Muscle layer of colon (tissue), 2 donors: ENCODE measurements around the gene EIF3B.
"Not testable (repeated sequence)": the region's sequence is repeated elsewhere in the genome, so short reads cannot be mapped to it uniquely, and the experiment has no call there.

Source experiments
- H3K27ac ChIP-seq: one replicate; pipeline ENCODE4 v1.7.0; 2013; ENCODE audit warnings: low read depth, mild to moderate bottlenecking, low read length, moderate library complexity
- H3K27me3 ChIP-seq, 2 donors: one replicate each; pipeline ENCODE4 v1.7.0; 2013; ENCODE audit warnings: low read length in 2 of 2, mild to moderate bottlenecking in 2 of 2; ENCODE audit not compliant: insufficient read depth in 2 of 2, control insufficient read depth in 1 of 2
- H3K36me3 ChIP-seq: one replicate; pipeline ENCODE4 v1.7.0; 2013; ENCODE audit warnings: mild to moderate bottlenecking, low read length; ENCODE audit not compliant: insufficient read depth
- H3K4me1 ChIP-seq: one replicate; pipeline ENCODE4 v1.7.0; 2013; ENCODE audit warnings: mild to moderate bottlenecking, low read length; ENCODE audit not compliant: insufficient read depth
- H3K4me3 ChIP-seq, 2 donors: one replicate each; pipeline ENCODE4 v1.7.0; 2013; ENCODE audit warnings: low read length in 2 of 2, low read depth in 1 of 2, mild to moderate bottlenecking in 1 of 2, moderate library complexity in 1 of 2
- H3K9ac ChIP-seq: one replicate; pipeline ENCODE4 v1.7.0; 2013; ENCODE audit warnings: low read length
- H3K9me3 ChIP-seq: one replicate; pipeline ENCODE4 v1.7.0; 2013; ENCODE audit warnings: mild to moderate bottlenecking, low read length
- donor health status: abdominal sarcoma.
- donor health status: Adenocarcinoma of cecum.

EIF3B gene

GRCh38 chr7:2379821-2380450, 25.3 kb downstream of the EIF3B start:
- Histone ChIP-seq H3K27ac (no peak overlapping the region), H3K4me1 (no peaks in the 10 kb centered on the region), H3K9ac (no peak overlapping the region), H3K9me3 (no peaks in the 10 kb centered on the region), H3K4me3 (no peak overlapping the region), H3K27me3 (no peaks in the 10 kb centered on the region), H3K36me3 (peaks cover 56% of the 10 kb centered on the region)

GRCh38 chr7:2380461-2380860, 25.8 kb downstream of the EIF3B start:
- no peaks in the 10 kb centered on the region for H3K9me3 ChIP-seq
- H3K36me3 ChIP-seq: peaks cover 51% of the 10 kb centered on the region
- no peaks in the 10 kb centered on the region for H3K4me1 ChIP-seq
- H3K27ac ChIP-seq: no peak overlapping the region
- no peak overlapping the region for H3K9ac ChIP-seq
- H3K4me3 ChIP-seq: no peak overlapping the region
- H3K27me3 ChIP-seq: no peaks in the 10 kb centered on the region

- Histone ChIP-seq H3K9ac (no peak overlapping the region), H3K27me3 (no peaks in the 10 kb centered on the region), H3K27ac (no peak overlapping the region), H3K9me3 (no peaks in the 10 kb centered on the region), H3K4me1 (no peaks in the 10 kb centered on the region), H3K36me3 (peaks cover 43% of the 10 kb centered on the region), H3K4me3 (no peak overlapping the region)
Measured at GRCh38 chr7:2381227-2381626, 26.6 kb downstream of the EIF3B start.

GRCh38 chr7:2381881-2382509, 27.4 kb downstream of the EIF3B start:
- Histone ChIP-seq H3K9me3 (no peaks in the 10 kb centered on the region), H3K4me1 (no peaks in the 10 kb centered on the region), H3K36me3 (peaks cover 36% of the 10 kb centered on the region), H3K27me3 (no peaks in the 10 kb centered on the region), H3K4me3 (no peak overlapping the region), H3K9ac (no peak overlapping the region), H3K27ac (no peak overlapping the region)

- Histone ChIP-seq H3K4me3 (no peak overlapping the region), H3K9ac (no peak overlapping the region), H3K27ac (no peak overlapping the region), H3K27me3 (no peaks in the 10 kb centered on the region), H3K4me1 (no peaks in the 10 kb centered on the region), H3K9me3 (no peaks in the 10 kb centered on the region), H3K36me3 (peaks cover 29% of the 10 kb centered on the region)
Measured at GRCh38 chr7:2383543-2384274, 29.1 kb downstream of the EIF3B start.

GRCh38 chr7:2384354-2385243, 30.0 kb downstream of the EIF3B start:
- Histone ChIP-seq H3K9me3 (no peaks in the 10 kb centered on the region), H3K9ac (no peak overlapping the region), H3K4me1 (no peaks in the 10 kb centered on the region), H3K27me3 (no peaks in the 10 kb centered on the region), H3K36me3 (peaks cover 20% of the 10 kb centered on the region), H3K27ac (no peak overlapping the region), H3K4me3 (no peak overlapping the region)

GRCh38 chr7:2386122-2386521, 31.5 kb downstream of the EIF3B start:
- H3K9ac ChIP-seq, H3K27me3 ChIP-seq, H3K9me3 ChIP-seq, H3K4me3 ChIP-seq, H3K27ac ChIP-seq, H3K36me3 ChIP-seq, H3K4me1 ChIP-seq: not testable (repeated sequence)

GRCh38 chr7:2386964-2387669, 32.5 kb downstream of the EIF3B start:
- Histone ChIP-seq H3K4me1 (no peaks in the 10 kb centered on the region), H3K9me3 (no peaks in the 10 kb centered on the region), H3K36me3 (no peaks in the 10 kb centered on the region), H3K4me3 (no peak overlapping the region), H3K9ac (no peak overlapping the region), H3K27ac (no peak overlapping the region), H3K27me3 (no peaks in the 10 kb centered on the region)

- H3K27ac ChIP-seq: no peak overlapping the region
- H3K4me1 ChIP-seq: no peaks in the 10 kb centered on the region
- no peaks in the 10 kb centered on the region for H3K27me3 ChIP-seq
- H3K4me3 ChIP-seq: no peak overlapping the region
- no peaks in the 10 kb centered on the region for H3K9me3 ChIP-seq
- H3K36me3 ChIP-seq: no peaks in the 10 kb centered on the region
- H3K9ac ChIP-seq: no peak overlapping the region
Measured at GRCh38 chr7:2387897-2388636, 33.4 kb downstream of the EIF3B start.

- H3K27ac ChIP-seq: no peak overlapping the region
- no peaks in the 10 kb centered on the region for H3K27me3 ChIP-seq
Measured at GRCh38 chr7:2388637-2388954, 34.0 kb downstream of the EIF3B start.

More at GRCh38 chr7:2388637-2388954, 34.0 kb downstream of the EIF3B start:
- H3K4me3 ChIP-seq: no peak overlapping the region
- no peaks in the 10 kb centered on the region for H3K9me3 ChIP-seq
- no peaks in the 10 kb centered on the region for H3K36me3 ChIP-seq
- no peak overlapping the region for H3K9ac ChIP-seq
- no peaks in the 10 kb centered on the region for H3K4me1 ChIP-seq
